Stimulated activated CD4-positive, alpha-beta T cell treated with anti-CD3 and anti-CD28 coated beads, Interleukin-2, amount 100 ng/mL, for 24 hours (primary cell): ENCODE measurements around the gene LIN37.
"Not testable (repeated sequence)": the region's sequence is repeated elsewhere in the genome, so short reads cannot be mapped to it uniquely, and the experiment has no call there.

Source experiments
- DNase-seq, 2 donors: peaks; one replicate each; pipeline ENCODE4 v3.0.0-alpha.2; 2020

LIN37 gene

DNA sequence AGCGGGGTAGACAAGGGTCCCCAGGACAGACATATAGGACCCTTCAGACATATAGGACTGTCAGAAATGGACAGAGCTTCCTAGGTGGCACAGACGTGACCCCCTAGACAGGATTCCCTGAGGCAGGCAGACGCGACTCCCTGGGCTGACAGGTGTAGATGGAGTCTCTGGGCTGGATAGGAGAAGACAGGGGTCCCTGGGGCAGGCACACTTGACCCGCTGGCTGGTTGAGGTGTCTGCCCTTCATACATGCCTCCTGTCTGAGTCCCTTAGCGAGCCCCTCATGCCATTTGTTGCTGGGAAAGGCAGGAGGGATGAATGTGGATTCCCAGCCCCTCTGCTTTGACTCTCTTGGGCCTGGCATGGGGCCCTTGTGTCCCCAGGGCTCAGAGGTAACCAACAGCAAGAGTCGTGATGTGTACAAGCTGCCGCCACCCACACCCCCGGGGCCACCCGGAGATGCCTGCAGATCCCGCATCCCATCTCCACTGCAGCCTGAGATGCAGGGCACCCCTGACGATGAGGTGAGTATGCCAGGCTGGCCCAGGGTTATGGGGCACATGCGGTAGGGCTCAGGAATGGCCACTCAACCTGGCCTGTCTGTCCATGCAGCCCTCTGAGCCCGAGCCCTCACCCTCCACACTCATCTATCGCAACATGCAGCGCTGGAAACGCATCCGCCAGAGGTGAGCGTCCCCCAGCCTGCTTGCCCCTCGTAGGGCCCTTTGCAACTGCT lies 5.4 kb downstream of the LIN37 start:
- DNase-seq: no peak

GRCh38 chr19:35754370-35755130 lies 6.2 kb downstream of the LIN37 start:
- no peak for DNase-seq

GRCh38 chr19:35755131-35755549 lies 6.8 kb downstream of the LIN37 start:
- DNase-seq: no peak

DNA sequence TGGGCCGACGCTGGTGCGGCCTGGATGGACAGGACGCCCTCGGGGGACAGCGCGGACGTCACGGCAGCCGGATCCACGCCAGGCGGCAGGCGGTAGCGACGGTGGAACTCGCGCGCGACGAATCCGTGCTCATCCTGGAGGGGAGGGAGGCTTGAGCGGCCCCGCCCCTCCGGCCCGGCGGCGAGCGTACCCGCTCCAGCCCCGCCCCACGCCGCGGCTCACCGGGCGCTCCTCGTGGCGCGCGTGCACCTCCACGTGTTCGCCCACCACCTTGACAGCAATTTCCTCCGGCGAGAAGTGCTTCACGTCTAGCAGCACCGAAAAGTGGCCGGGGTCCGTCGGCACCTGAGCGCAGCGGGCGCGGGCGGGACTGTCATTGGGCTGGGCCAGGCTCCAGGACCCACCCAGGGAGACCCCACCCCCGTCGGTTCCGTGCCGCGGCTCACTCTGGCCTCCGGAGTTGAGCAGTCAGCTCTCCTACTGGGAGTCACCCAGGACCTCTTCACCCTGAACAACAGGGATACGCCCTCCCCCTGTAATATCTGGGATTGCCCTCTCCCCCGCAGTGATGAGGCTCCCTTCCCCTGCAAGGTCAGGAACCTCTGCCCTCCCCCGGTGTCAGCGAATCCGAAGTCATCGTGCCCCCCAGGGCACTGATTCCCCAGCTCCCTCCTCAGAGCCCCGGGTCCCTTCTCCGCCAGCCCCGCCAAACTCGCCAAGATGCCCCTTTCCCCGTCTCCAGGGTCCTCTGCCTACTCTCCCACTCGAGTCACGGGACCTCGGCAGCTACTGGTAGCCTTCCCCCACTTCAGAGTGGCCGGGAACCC lies 7.4 kb downstream of the LIN37 start:
- peak; percentile 55 to 63 for DNase-seq

- no peak for DNase-seq
These were observed 8.2 kb downstream of the LIN37 start, which contains the start of gene HSPB6 for GRCh38 chr19:35756377-35757230. HSPB6 (minus strand) TSS chr19:35757029; CDS start chr19:35757008, 21 bp downstream.

- DNase-seq: peak; percentile 42 to 46
These were observed 8.9 kb downstream of the LIN37 start for GRCh38 chr19:35757231-35757748.

- peak; percentile 97 to 98 for DNase-seq
These were observed 9.6 kb downstream of the LIN37 start, which contains the start of gene PROSER3 for GRCh38 chr19:35757749-35758608. PROSER3 (plus strand) TSS chr19:35758176; CDS start chr19:35758216, 40 bp downstream.

DNA sequence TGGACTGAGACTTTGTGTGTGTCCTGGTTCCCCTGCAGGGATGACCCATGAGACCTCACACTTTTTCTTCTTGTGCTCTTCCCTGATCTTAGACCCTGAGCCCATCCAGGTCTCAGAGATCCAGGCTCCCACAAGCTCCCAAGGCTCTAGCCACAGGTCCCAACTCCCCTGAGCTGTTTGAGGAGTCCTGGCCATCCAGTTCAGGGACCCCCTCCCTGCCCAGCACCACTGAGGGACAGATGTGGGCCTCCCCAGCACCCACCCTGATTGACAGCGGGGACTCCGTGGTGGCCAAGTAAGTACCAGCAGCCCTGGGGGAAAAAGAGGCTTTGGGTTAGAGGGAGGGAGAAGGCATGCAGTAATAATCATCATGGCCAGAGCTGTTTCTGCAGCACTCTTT lies 11.3 kb downstream of the LIN37 start:
- no peak for DNase-seq

DNA sequence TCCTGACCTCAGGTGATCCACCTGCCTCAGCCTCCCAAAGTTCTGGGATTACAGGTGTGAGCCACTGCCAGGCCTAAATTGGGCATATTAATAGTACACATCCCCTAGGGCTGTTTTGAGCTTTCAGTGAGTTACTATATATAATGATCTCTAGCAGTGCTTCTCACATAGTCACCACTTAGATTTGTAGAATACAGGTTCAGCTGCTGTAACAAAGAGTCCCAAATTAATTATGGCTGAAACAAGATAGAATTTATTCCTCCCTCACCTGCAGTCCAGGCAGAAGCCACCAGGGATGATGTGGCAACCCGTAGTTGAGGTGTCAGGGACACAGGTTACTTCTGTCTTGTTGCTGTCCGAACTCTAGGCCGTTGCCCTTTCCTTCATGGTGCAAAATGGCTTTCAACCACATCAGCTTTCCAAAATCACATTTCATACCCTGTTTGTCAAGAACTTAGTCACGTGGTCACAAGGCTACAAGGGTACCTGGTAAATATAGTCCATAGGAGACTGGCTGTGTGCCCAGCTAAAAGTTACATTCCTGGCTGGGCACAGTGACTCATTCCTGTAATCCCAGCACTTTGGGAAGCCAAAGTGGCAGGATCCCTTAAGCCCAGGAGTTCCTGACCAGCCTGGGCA lies 12.5 kb downstream of the LIN37 start:
- no peak for DNase-seq

GRCh38 chr19:35764432-35765315 lies 16.3 kb downstream of the LIN37 start:
- no peak for DNase-seq

DNA sequence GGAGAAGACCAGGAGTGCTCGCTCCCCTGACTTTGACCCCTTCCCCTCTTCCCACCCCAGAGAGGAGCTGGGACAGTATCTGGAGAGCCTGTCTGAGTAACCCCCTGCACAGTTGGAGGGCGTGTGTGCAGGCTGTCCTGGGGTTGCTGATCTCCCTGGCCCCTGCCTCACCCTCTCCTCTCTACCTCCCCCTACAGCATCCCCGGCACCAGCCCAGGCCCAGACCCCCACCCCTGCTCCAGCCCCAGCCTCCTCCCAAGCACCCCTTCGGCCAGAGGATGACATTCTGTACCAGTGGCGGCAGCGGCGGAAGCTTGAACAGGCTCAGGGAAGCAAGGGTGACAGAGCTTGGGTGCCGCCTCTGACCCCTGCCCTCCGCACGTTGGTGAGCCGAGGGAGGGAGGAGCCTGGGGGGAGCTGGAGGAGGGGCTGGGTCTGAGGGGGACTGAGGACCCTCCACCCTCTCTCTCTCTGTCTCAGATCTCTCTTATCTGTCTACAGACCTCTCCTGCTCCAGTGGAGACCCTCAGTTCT lies 18.3 kb downstream of the LIN37 start:
- DNase-seq: no peak

GRCh38 chr19:35767288-35768081 lies 19.1 kb downstream of the LIN37 start:
- DNase-seq: no peak

DNA sequence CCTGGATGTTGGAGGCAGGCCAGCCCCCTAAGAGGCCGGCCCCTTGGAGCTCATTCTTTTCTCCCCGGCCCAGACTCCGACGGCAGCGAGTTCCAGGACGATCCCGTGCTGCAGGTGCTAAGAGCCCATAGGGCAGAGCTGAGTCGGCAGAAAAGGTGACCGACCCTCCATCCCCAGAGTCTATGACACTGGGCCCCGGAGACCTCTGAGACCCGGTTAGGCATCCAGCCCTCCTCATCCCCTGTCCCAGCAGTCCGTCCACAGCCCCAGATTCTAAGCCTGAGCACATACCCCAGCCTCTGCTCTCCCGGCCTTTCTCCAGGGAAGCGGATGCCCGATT lies 19.7 kb downstream of the LIN37 start:
- DNase-seq: no peak

DNA sequence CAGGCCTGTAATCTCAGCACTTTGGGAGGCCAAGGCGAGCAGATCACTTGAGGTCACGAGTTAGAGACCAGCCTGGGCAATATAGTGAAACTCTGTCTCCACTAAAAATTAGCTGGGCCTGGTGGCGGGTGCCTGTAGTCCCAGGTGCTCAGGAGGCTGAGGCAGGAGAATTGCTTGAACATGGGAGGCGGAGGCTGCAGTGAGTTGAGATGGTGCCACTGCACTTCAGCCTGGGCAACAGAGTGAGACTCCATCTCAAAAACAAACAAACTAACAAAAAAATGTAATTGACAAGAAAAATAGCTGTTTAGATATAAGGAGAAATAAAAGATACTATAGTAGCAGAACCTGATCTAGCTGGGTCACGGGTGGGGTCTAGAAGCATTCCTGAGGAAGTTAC lies 24.0 kb downstream of the LIN37 start:
- DNase-seq: not testable (repeated sequence)

- DNase-seq: no peak
These were observed 24.8 kb downstream of the LIN37 start for GRCh38 chr19:35773020-35773806.

DNA sequence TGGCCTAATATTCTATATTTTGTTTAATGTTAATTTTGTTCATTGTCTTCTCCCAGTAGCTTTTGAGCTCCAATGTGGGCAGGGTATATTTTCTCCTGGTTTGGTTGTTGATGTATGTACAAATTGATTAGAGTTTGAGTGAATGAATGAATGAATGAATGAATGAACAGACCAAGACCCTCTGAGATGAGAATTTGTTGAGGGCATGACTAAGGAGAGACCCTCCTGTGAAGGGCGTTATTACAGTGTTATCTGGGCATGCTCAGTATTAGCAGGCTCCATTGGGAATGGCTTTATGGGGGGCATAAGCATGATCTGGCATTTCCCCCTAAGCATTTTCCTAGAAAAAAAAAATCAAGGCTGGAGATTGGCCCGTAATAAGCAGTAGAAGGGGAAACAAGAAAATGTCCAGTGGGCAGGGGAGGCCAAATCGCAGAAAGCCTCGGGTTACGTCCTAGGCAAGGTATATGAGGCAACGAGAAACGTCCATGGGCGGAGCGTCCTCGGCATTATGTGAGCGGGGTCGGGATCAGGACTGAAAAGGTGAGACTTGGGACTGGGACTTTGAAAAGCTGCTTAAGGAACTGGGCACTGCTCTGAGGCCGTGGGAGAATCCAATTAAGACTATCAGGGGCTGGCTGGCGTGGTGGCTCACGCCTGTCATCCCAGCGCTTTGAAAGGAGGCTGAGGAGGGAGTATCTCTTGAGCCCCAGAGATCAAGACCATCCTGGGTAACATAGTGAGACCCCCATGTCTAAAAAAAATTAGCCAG lies 26.1 kb downstream of the LIN37 start:
- no peak for DNase-seq

DNA sequence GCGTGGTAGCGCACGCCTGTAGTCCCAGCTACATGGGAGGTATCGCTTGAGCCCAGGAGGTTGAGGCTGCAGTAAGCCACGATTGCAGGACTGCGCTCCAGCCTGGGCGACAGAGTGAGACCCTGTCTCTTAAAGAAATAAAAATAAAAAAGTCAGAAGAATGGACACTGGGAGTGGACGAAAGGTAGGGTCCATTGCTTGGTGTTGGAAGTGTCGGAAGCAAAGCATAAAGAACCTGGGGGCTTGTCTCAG lies 26.6 kb downstream of the LIN37 start:
- DNase-seq: no peak
